AG10803 (cell line): ENCODE data around the gene OVAAL.
A peak's percentile ranks its signal among the peaks of the same experiment; 100 is the strongest.
"Not testable (repeated sequence)": the region's sequence is repeated elsewhere in the genome, so short reads cannot be mapped to it uniquely, and the experiment has no call there.

Experiments
- DNase-seq: peaks from one replicate; pipeline ENCODE4 v3.0.0; 2010; ENCODE audit warnings: low read depth
- H3K4me3 ChIP-seq: 2 replicates; pipeline ENCODE4 v1.5.1; 2011; ENCODE audit warnings: mild to moderate bottlenecking, low read length, control low read depth
- CTCF ChIP-seq: conservative IDR thresholded peaks from 2 replicates; pipeline ENCODE4 v1.5.1; 2011; ENCODE audit warnings: mild to moderate bottlenecking, low read length, control low read depth, inconsistent platforms

The OVAAL gene

GRCh38 chr1:180540697-180541594 lies 17.8 kb upstream of the OVAAL start:
- no peak for TF ChIP-seq CTCF
- H3K4me3 ChIP-seq: no peak overlapping the region
- peak; percentile 64 for DNase-seq

GRCh38 chr1:180542113-180542837 lies 16.5 kb upstream of the OVAAL start:
- no peak for TF ChIP-seq CTCF
- DNase-seq: peak; percentile 34
- no peak overlapping the region for H3K4me3 ChIP-seq

DNA sequence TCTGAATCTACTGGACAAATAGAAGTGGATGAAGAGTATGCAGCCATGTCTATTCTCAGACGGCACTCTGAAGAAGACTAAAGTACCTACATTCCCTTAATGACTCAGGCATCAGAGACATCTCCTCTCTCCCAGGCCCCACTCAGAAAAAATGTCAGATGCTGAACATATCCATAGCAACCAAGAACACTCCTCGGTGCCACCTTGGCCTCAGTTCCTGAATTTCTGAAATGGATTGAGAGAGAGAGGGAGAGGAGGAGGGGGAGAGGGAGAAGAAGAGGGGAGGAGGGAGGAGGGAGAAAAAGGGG lies 16.0 kb upstream of the OVAAL start:
- no peak for TF ChIP-seq CTCF
- no peak overlapping the region for H3K4me3 ChIP-seq
- peak; percentile 48 for DNase-seq

GRCh38 chr1:180544050-180544449 lies 14.7 kb upstream of the OVAAL start:
- DNase-seq: no peak
- no peak for TF ChIP-seq CTCF
- H3K4me3 ChIP-seq: no peak overlapping the region

GRCh38 chr1:180545991-180546390 lies 12.8 kb upstream of the OVAAL start:
- no peak for TF ChIP-seq CTCF
- no peak for DNase-seq
- H3K4me3 ChIP-seq: no peak overlapping the region

DNA sequence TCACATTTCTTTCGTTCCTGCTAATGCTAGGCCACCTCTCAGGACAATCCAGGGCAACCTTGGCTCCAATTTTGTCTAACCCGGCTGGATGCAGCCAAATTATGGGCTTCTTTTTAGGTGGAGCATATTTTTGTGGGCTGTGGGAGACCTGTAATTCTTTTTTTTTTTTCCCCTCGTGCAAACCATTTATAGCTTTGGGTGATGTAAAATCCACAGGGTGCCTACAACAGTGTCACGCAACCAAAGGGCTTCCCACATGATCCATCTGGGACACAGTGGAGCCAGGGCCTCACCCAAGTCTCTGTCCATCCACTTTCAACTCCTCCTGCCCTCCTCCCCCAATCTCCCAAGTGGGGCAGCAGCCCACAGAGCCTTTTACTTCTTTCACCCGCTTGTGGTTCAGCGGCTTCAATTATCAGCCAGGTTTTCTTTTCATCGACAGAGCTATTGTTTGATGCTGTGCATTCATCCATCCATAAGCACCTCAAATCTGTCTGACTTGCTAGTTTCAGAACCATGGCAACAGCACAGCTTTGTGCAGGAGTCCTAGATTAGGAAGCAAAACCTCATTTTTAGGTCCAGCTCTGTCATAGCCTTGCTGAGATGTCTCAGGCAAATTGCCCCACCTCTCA lies 10.0 kb upstream of the OVAAL start:
- DNase-seq: no peak
- no peak for TF ChIP-seq CTCF
- no peak overlapping the region for H3K4me3 ChIP-seq

DNA sequence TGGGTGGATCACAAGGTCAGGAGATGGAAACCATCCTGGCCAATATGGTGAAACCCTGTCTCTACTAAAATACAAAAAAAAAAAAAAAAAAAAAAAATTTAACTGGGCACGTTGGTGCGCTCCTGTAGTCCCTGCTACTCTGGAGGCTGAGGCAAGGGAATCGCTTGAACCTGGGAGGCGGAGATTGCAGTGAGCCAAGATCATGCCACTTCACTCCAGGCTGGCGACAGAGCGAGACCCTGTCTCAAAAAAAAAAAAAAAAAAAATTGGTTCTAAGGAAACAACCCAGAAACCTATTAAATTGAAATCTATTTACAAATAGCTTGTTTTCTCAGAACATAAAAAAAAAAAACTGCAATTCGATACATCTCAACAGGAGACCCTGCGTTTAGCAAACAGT lies 9.0 kb upstream of the OVAAL start:
- DNase-seq, H3K4me3 ChIP-seq: not testable (repeated sequence)
